CD4-positive, alpha-beta memory T cell (primary cell): Measurements from ENCODE around the gene FUZ. TPM values are rescaled to one million over a fixed set of nuclear protein-coding genes. Genes with fewer than 3 reads are reported as not detected.

Experiments
- CTCF ChIA-PET: fragments of 350-600 bp; sonication (Branson Sonifier 250); formaldehyde crosslinking; loops from one replicate; lab custom pipeline; 2021; ENCODE audit warnings: inconsistent platforms; ENCODE audit not compliant: partially characterized antibody; lab: Charles Lee
- POLR2A ChIA-PET: fragments of 350-600 bp; sonication (Branson Sonifier 250); formaldehyde crosslinking; loops from one replicate; lab custom pipeline; 2021; ENCODE audit not compliant: partially characterized antibody; lab: Charles Lee
- DNase-seq, 5 donors: peaks; one replicate each; pipeline versions ENCODE4 v3.0.0 to v3.0.0-alpha.2; 2020 to 2022; ENCODE audit warnings: mixed read lengths in 1 of 5
- H3K27ac ChIP-seq: one replicate; pipeline ENCODE4 v1.7.0; 2013; ENCODE audit warnings: low read depth, low read length
- H3K27me3 ChIP-seq: 2 replicates; pipeline ENCODE4 v1.7.0; 2013; ENCODE audit warnings: mild to moderate bottlenecking, low read length, moderate library complexity; ENCODE audit not compliant: insufficient read depth
- H3K36me3 ChIP-seq: 2 replicates; pipeline ENCODE4 v1.7.0; 2013; ENCODE audit warnings: mild to moderate bottlenecking, low read length, moderate library complexity; ENCODE audit not compliant: insufficient read depth
- H3K4me1 ChIP-seq: 2 replicates; pipeline ENCODE4 v1.7.0; 2013; ENCODE audit warnings: mild to moderate bottlenecking, low read length, moderate library complexity; ENCODE audit not compliant: insufficient read depth
- H3K4me3 ChIP-seq, 2 donors: one replicate each; pipeline ENCODE4 v1.7.0; 2013; ENCODE audit warnings: low read length in 2 of 2, mild to moderate bottlenecking in 1 of 2
- H3K9me3 ChIP-seq, 2 donors: one replicate each; pipeline ENCODE4 v1.7.0; 2013; ENCODE audit warnings: low read length in 2 of 2, control low read depth in 1 of 2; ENCODE audit not compliant: control insufficient read depth in 1 of 2
- H3K27ac Mint-ChIP-seq, 7 donors: one replicate each; pipeline ENCODE4 v1.8.0; 2020 to 2021; ENCODE audit warnings: mixed read lengths in 7 of 7, mild to moderate bottlenecking in 6 of 7, inconsistent platforms in 3 of 7, moderate library complexity in 3 of 7
- H3K27me3 Mint-ChIP-seq, 2 donors: one replicate each; pipeline ENCODE4 v1.8.0; 2020 to 2021; ENCODE audit warnings: mixed read lengths in 2 of 2
- H3K36me3 Mint-ChIP-seq, 2 donors: one replicate each; pipeline ENCODE4 v1.8.0; 2020 to 2021; ENCODE audit warnings: mixed read lengths in 2 of 2, inconsistent platforms in 1 of 2, mild to moderate bottlenecking in 1 of 2
- H3K4me1 Mint-ChIP-seq, 4 donors: one replicate each; pipeline ENCODE4 v1.8.0; 2020 to 2021; ENCODE audit warnings: mixed read lengths in 4 of 4, mild to moderate bottlenecking in 1 of 4
- H3K4me3 Mint-ChIP-seq, 8 donors: one replicate each; pipeline ENCODE4 v1.8.0; 2020 to 2021; ENCODE audit warnings: mixed read lengths in 8 of 8, mild to moderate bottlenecking in 7 of 8, moderate library complexity in 6 of 8, inconsistent platforms in 3 of 8
- H3K9me3 Mint-ChIP-seq, 8 donors: one replicate each; pipeline ENCODE4 v1.8.0; 2020 to 2021; ENCODE audit warnings: mixed read lengths in 8 of 8, mild to moderate bottlenecking in 5 of 8, inconsistent platforms in 3 of 8, moderate library complexity in 1 of 8
- intact Hi-C: fragments of 100-400 bp; cut with micrococcal nuclease; formaldehyde crosslinking; loops from one replicate; pipeline ENCODE4 v1.15.1; 2023
- polyA plus RNA-seq, 2 donors: library from polyadenylated mRNA; unstranded; fragments of 300-500 nt; fragmentation: Illumina TruSeq; gene quantifications; one replicate each; pipeline ENCODE4 v1.2.3, GENCODE V29; 2021
- total RNA-seq, 2 experiments: library from RNA; stranded (reverse); gene quantifications; one replicate each; pipeline ENCODE4 v1.2.3, GENCODE V29; 2021

Gene FUZ
- total and polyA plus RNA-seq, 4 experiments from 2014 or later, result 4.9 to 24.1 (median 14.9) TPM

DNA sequence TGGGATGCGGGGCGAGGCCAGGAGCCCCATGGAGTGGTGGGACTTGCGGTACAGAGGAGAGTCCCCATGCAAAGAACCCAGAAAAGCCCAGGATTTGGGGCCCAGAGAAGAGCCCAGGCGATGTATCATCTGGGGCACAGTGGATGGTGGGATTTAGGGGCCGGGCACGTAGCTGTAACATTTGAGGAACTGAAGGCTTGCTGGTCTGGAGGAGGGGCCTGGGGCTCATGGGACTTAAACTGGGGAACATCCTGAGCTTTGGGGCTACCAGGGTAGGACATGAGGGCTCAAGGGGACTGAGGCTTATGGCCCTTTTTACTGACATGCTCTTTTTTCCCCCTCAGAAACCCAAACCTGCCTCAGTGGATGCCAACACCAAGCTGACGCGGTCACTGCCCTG, 18.5 kb upstream of the FUZ start:
- no peaks in the 10 kb centered on the region for H3K9me3 ChIP-seq
- CTCF ChIA-PET, result no interaction called here

GRCh38 chr19:49830766-49831165, 17.7 kb upstream of the FUZ start:
- Histone ChIP-seq H3K27me3 (no peaks in the 10 kb centered on the region), H3K27ac (no peak overlapping the region), H3K36me3 (peaks cover 40% of the 10 kb centered on the region), H3K9me3 (no peaks in the 10 kb centered on the region), H3K4me3 (no peak overlapping the region), H3K4me1 (no peaks in the 10 kb centered on the region)
- intact Hi-C loops, result no loop called here
- Mint-ChIP-seq H3K9me3 (peaks cover 0 to 2% (median 0%) of the 10 kb centered on the region in 8 donors), H3K4me1 (peaks cover 0 to 11% (median 4%) of the 10 kb centered on the region in 4 donors), H3K36me3 (peaks cover 21 to 42% of the 10 kb centered on the region in 2 donors), H3K4me3 (no peak overlapping the region), H3K27me3 (no peaks in the 10 kb centered on the region), H3K27ac (no peak overlapping the region)
- ChIA-PET POLR2A (no interaction called here), CTCF (no interaction called here)
- no peak for DNase-seq

More for the DNA sequence above, 18.5 kb upstream of the FUZ start:
- no peaks in the 10 kb centered on the region for H3K27me3 Mint-ChIP-seq
- Histone ChIP-seq H3K27me3 (no peaks in the 10 kb centered on the region), H3K4me3 (no peak overlapping the region), H3K36me3 (peaks cover 45% of the 10 kb centered on the region), H3K4me1 (no peaks in the 10 kb centered on the region), H3K27ac (no peak overlapping the region)
- no peak for DNase-seq
- H3K4me1 Mint-ChIP-seq, result peaks cover 0 to 6% (median 3%) of the 10 kb centered on the region in 4 donors
- H3K27ac Mint-ChIP-seq, result peak overlapping the region in 3 of 7 donors; percentile 8 to 19 (median 10)
- peaks cover 0 to 2% (median 0%) of the 10 kb centered on the region in 8 donors for H3K9me3 Mint-ChIP-seq
- intact Hi-C loops, result no loop called here
- POLR2A ChIA-PET, result no interaction called here
- peaks cover 21 to 38% of the 10 kb centered on the region in 2 donors for H3K36me3 Mint-ChIP-seq
- H3K4me3 Mint-ChIP-seq, result no peak overlapping the region

DNA sequence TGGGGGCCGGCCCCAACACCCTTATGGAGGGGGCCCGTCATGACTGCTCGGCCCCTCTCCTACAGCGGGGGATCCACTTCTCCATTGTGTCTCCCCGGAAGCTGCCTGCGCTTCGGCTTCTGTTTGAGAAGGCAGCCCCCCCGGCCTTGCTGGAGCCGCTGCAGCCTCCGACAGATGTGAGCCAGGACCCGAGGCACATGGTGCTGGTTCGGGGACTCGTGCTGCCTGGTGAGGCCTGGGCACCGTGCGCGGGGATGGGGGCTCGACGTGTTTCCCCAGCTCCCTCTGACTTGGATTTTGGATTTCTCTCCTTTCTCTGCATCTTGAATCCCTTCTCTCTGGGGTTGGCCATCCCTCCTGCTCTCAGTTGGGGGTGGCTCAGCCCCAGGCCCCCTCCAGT, 16.6 kb upstream of the FUZ start:
- no peak overlapping the region for H3K4me3 ChIP-seq
- no peaks in the 10 kb centered on the region for H3K27me3 ChIP-seq
- DNase-seq, result no peak
- Mint-ChIP-seq H3K4me1 (peaks cover 0 to 11% (median 4%) of the 10 kb centered on the region in 4 donors), H3K27ac (no peak overlapping the region), H3K4me3 (no peak overlapping the region), H3K36me3 (peaks cover 18 to 40% of the 10 kb centered on the region in 2 donors), H3K9me3 (peaks cover 0 to 2% (median 0%) of the 10 kb centered on the region in 8 donors), H3K27me3 (no peaks in the 10 kb centered on the region)
- H3K36me3 ChIP-seq, result peaks cover 36% of the 10 kb centered on the region
- no peaks in the 10 kb centered on the region for H3K9me3 ChIP-seq
- intact Hi-C loops, result no loop called here
- H3K4me1 ChIP-seq, result no peaks in the 10 kb centered on the region
- ChIA-PET CTCF (no interaction called here), POLR2A (interaction anchor here (0.6 kb wide), 1 partner anchor 21 kb away, joined by 3 read pairs; the partner anchor contains the start of gene PTOV1)
- no peak overlapping the region for H3K27ac ChIP-seq

DNA sequence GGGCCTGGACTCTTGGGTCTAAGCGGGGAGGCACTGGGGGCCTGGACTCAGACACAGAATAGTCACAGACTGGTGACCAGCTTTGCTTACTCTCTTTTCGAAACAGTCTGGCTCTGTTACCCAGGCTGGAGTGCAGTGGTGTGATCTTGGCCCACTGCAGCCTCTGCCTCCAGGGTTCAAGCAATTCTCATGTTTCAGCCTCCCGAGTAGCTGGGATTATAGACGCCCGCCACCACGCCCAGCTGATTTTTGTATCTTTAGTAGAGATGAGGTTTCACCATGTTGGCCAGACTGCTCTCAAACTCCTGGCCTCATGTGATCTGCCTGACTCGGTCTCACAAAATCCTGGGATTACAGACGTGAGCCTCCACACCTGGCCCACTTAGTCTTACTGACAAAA, 16.1 kb upstream of the FUZ start:
- H3K4me3 ChIP-seq, result no peak overlapping the region
- no peaks in the 10 kb centered on the region for H3K9me3 ChIP-seq
- Mint-ChIP-seq H3K36me3 (peaks cover 16 to 36% of the 10 kb centered on the region in 2 donors), H3K4me3 (no peak overlapping the region), H3K9me3 (peaks cover 0 to 2% (median 0%) of the 10 kb centered on the region in 8 donors), H3K4me1 (peaks cover 0 to 11% (median 4%) of the 10 kb centered on the region in 4 donors), H3K27me3 (no peaks in the 10 kb centered on the region), H3K27ac (no peak overlapping the region)
- H3K27me3 ChIP-seq, result no peaks in the 10 kb centered on the region
- ChIA-PET CTCF (no interaction called here), POLR2A (interaction anchor here (0.6 kb wide), 1 partner anchor 22 kb away, joined by 3 read pairs; the partner anchor contains the start of gene PTOV1)
- no peak for DNase-seq
- intact Hi-C loops, result no loop called here
- H3K27ac ChIP-seq, result no peak overlapping the region
- H3K4me1 ChIP-seq, result no peaks in the 10 kb centered on the region
- H3K36me3 ChIP-seq, result peaks cover 36% of the 10 kb centered on the region

- no peak for DNase-seq
- intact Hi-C loops, result no loop called here
- peaks cover 8 to 29% of the 10 kb centered on the region in 2 donors for H3K36me3 Mint-ChIP-seq
- no peaks in the 10 kb centered on the region for H3K27me3 ChIP-seq
- no peak overlapping the region for H3K4me3 Mint-ChIP-seq
- H3K27ac Mint-ChIP-seq, result no peak overlapping the region
- peaks cover 0 to 19% (median 7%) of the 10 kb centered on the region in 4 donors for H3K4me1 Mint-ChIP-seq
- POLR2A ChIA-PET, result no interaction called here
- no peaks in the 10 kb centered on the region for H3K4me1 ChIP-seq
- H3K36me3 ChIP-seq, result peaks cover 33% of the 10 kb centered on the region
- H3K27ac ChIP-seq, result no peak overlapping the region
- no peaks in the 10 kb centered on the region for H3K9me3 ChIP-seq
- no peak overlapping the region for H3K4me3 ChIP-seq
- H3K27me3 Mint-ChIP-seq, result no peaks in the 10 kb centered on the region
- CTCF ChIA-PET, result no interaction called here
- no peaks in the 10 kb centered on the region for H3K9me3 Mint-ChIP-seq
Measured at GRCh38 chr19:49827034-49827433, 13.9 kb upstream of the FUZ start.

DNA sequence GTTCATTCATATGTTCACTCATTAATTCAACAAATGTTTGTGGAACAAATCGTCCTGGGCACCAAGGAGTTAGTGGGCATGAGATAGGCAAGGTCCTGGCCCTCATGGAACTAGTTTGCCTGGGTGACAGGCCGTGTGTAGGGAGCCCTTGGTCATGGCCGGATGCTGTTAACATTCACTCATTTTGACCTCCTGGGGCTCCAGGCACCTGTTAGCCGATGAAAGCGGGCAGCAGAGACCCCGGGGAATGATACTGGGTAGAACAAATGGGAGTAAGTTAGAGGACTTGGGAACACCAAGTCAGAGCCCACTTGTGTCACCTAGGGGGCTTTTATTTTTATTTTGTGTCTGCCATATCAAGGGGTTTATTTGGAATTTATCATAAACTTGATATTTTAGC, 11.6 kb upstream of the FUZ start:
- no peak for DNase-seq
- Mint-ChIP-seq H3K27ac (no peak overlapping the region), H3K27me3 (no peaks in the 10 kb centered on the region), H3K4me1 (peaks cover 8 to 30% (median 12%) of the 10 kb centered on the region in 4 donors), H3K9me3 (no peaks in the 10 kb centered on the region), H3K36me3 (peaks cover 8 to 33% of the 10 kb centered on the region in 2 donors), H3K4me3 (no peak overlapping the region)
- POLR2A ChIA-PET, result no interaction called here
- Histone ChIP-seq H3K36me3 (peaks cover 18% of the 10 kb centered on the region), H3K4me1 (peaks cover 4% of the 10 kb centered on the region), H3K4me3 (no peak overlapping the region), H3K27ac (no peak overlapping the region), H3K9me3 (no peaks in the 10 kb centered on the region), H3K27me3 (no peaks in the 10 kb centered on the region)
- CTCF ChIA-PET, result no interaction called here
- intact Hi-C loops, result no loop called here

GRCh38 chr19:49823472-49823871, 10.4 kb upstream of the FUZ start:
- Histone ChIP-seq H3K9me3 (no peaks in the 10 kb centered on the region), H3K27me3 (no peaks in the 10 kb centered on the region), H3K27ac (no peak overlapping the region), H3K36me3 (peaks cover 18% of the 10 kb centered on the region), H3K4me1 (peaks cover 15% of the 10 kb centered on the region), H3K4me3 (no peak overlapping the region)
- H3K27me3 Mint-ChIP-seq, result no peaks in the 10 kb centered on the region
- peaks cover 14 to 42% (median 20%) of the 10 kb centered on the region in 4 donors for H3K4me1 Mint-ChIP-seq
- H3K36me3 Mint-ChIP-seq, result peaks cover 8 to 32% of the 10 kb centered on the region in 2 donors
- ChIA-PET CTCF (no interaction called here), POLR2A (interaction anchor here (1.2 kb wide), 1 partner anchor 27 kb away, joined by 3 read pairs; the partner anchor contains the start of gene PTOV1)
- intact Hi-C loops, result no loop called here
- no peak for DNase-seq
- peak overlapping the region in 1 of 7 donors; percentile 58 for H3K27ac Mint-ChIP-seq
- no peak overlapping the region for H3K4me3 Mint-ChIP-seq
- H3K9me3 Mint-ChIP-seq, result no peaks in the 10 kb centered on the region
